Measurements from ENCODE around the gene ROBO1. TPM values are rescaled to one million over a fixed set of nuclear protein-coding genes. Genes with fewer than 3 reads are reported as not detected.

The ROBO1 gene
- total RNA-seq, 1 donor from 2014 or later: 169 TPM

- H3K4me3 Mint-ChIP-seq: no peak overlapping the region
- Histone ChIP-seq H3K27me3 (no peaks in the 10 kb centered on the region), H3K9me3 (ENCODE audit: low read depth) (no peaks in the 10 kb centered on the region), H3K36me3 (no peaks in the 10 kb centered on the region), H3K27ac (no peak overlapping the region), H3K4me2 (no peak overlapping the region), H4K20me1 (ENCODE audit: low read depth) (no peaks in the 10 kb centered on the region), H3K4me3 (no peak overlapping the region), H3F3A (ENCODE audit: low read depth) (no peaks in the 10 kb centered on the region), H2AFZ (replicated peaks) (no peak overlapping the region), H3K9ac (no peak overlapping the region), H3K4me1 (no peaks in the 10 kb centered on the region), H3K79me2 (ENCODE audit: low read depth) (no peaks in the 10 kb centered on the region)
- no peak for TF ChIP-seq EZH2 (IDR thresholded peaks at IDR 0.05)
- DNase-seq (ENCODE audit: low spot score): no peak
- no peaks in the 10 kb centered on the region for H3K9me3 Mint-ChIP-seq
- H3K27ac Mint-ChIP-seq: no peak overlapping the region
- H3K4me1 Mint-ChIP-seq: peaks cover 6% of the 10 kb centered on the region
- no peaks in the 10 kb centered on the region for H3K36me3 Mint-ChIP-seq
- H3K27me3 Mint-ChIP-seq (ENCODE audit: insufficient read depth, low read depth): no peaks in the 10 kb centered on the region
These were observed 499.4 kb downstream of the ROBO1 start for GRCh38 chr3:79268422-79268821.

DNA sequence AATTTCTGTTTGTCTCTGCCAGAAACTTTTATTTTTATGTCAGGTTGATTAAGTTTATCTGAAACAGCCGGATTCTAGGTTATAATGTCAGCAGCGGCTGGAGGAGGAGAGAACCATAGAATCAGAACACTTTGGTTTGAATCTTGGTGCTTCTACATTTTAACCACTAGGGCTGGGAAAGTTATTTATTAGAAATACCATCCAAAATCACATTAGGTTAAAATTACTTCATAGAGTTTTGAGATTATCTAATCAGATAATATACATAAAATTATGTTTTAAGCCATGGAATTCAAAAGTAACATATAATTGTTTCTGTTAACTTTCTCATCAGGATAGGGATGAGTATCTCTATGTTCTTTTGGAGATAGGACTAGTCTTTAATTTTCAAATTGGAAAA lies 502.9 kb downstream of the ROBO1 start:
- H3K9me3 ChIP-seq (ENCODE audit: low read depth): no peaks in the 10 kb centered on the region
- no peak overlapping the region for H3K4me3 ChIP-seq
- no peak overlapping the region for H3K4me2 ChIP-seq
- no peaks in the 10 kb centered on the region for H3K79me2 ChIP-seq (ENCODE audit: low read depth)
- no peak overlapping the region for H3K4me3 Mint-ChIP-seq
- no peaks in the 10 kb centered on the region for H3K9me3 Mint-ChIP-seq
- peaks cover 6% of the 10 kb centered on the region for H3K4me1 Mint-ChIP-seq
- no peaks in the 10 kb centered on the region for H4K20me1 ChIP-seq (ENCODE audit: low read depth)
- no peak overlapping the region for H2AFZ ChIP-seq (replicated peaks)
- H3K36me3 ChIP-seq: no peaks in the 10 kb centered on the region
- no peak overlapping the region for H3K27ac ChIP-seq
- no peak for DNase-seq (ENCODE audit: low spot score)
- no peak overlapping the region for H3K27ac Mint-ChIP-seq
- H3K4me1 ChIP-seq: no peaks in the 10 kb centered on the region
- TF ChIP-seq, protein P1, sequence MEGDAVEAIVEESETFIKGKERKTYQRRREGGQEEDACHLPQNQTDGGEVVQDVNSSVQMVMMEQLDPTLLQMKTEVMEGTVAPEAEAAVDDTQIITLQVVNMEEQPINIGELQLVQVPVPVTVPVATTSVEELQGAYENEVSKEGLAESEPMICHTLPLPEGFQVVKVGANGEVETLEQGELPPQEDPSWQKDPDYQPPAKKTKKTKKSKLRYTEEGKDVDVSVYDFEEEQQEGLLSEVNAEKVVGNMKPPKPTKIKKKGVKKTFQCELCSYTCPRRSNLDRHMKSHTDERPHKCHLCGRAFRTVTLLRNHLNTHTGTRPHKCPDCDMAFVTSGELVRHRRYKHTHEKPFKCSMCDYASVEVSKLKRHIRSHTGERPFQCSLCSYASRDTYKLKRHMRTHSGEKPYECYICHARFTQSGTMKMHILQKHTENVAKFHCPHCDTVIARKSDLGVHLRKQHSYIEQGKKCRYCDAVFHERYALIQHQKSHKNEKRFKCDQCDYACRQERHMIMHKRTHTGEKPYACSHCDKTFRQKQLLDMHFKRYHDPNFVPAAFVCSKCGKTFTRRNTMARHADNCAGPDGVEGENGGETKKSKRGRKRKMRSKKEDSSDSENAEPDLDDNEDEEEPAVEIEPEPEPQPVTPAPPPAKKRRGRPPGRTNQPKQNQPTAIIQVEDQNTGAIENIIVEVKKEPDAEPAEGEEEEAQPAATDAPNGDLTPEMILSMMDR (IDR thresholded peaks at IDR 0.05): peak; percentile 26
- TF ChIP-seq EZH2phosphoT487 (IDR thresholded peaks at IDR 0.05): no peak
- H3K9ac ChIP-seq: no peak overlapping the region
- H3K27me3 Mint-ChIP-seq (ENCODE audit: insufficient read depth, low read depth): no peaks in the 10 kb centered on the region
- no peaks in the 10 kb centered on the region for H3K27me3 ChIP-seq
- H3F3A ChIP-seq (ENCODE audit: low read depth): no peaks in the 10 kb centered on the region
- H3K36me3 Mint-ChIP-seq: no peaks in the 10 kb centered on the region

DNA sequence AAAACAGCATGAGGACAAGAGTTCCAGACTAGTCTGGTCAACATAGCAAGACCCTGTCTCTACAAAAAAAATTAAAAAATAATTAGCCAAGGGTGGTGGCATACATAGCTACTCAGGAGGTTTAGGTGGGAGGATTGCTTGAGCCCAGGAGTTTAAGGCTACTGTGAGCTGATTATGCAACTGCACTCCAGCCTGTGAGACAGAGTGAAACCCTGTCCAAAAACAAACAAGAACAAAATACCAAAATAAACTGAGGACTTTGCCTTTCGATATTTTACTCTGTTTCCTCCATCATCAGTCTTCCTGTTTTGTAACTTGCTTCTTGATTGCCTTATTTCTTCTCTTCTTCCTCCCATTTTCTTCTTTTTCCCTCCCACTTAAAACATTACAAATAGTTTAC lies 504.4 kb downstream of the ROBO1 start:
- no peaks in the 10 kb centered on the region for H3K36me3 ChIP-seq
- H3K36me3 Mint-ChIP-seq: no peaks in the 10 kb centered on the region
- H3K27me3 Mint-ChIP-seq (ENCODE audit: insufficient read depth, low read depth): no peaks in the 10 kb centered on the region
- no peaks in the 10 kb centered on the region for H3K79me2 ChIP-seq (ENCODE audit: low read depth)
- H3F3A ChIP-seq (ENCODE audit: low read depth): no peaks in the 10 kb centered on the region
- H3K4me3 ChIP-seq: no peak overlapping the region
- no peak overlapping the region for H2AFZ ChIP-seq (replicated peaks)
- H4K20me1 ChIP-seq (ENCODE audit: low read depth): no peaks in the 10 kb centered on the region
- TF ChIP-seq EZH2phosphoT487 (IDR thresholded peaks at IDR 0.05) (no peak), EZH2 (IDR thresholded peaks at IDR 0.05) (no peak)
- peaks cover 6% of the 10 kb centered on the region for H3K4me1 Mint-ChIP-seq
- H3K27ac ChIP-seq: no peak overlapping the region
- no peaks in the 10 kb centered on the region for H3K9me3 Mint-ChIP-seq
- H3K4me1 ChIP-seq: no peaks in the 10 kb centered on the region
- H3K27me3 ChIP-seq: no peaks in the 10 kb centered on the region
- no peaks in the 10 kb centered on the region for H3K9me3 ChIP-seq (ENCODE audit: low read depth)
- no peak overlapping the region for H3K9ac ChIP-seq
- DNase-seq (ENCODE audit: low spot score): no peak
- H3K4me2 ChIP-seq: no peak overlapping the region
- H3K4me3 Mint-ChIP-seq: no peak overlapping the region
- H3K27ac Mint-ChIP-seq: no peak overlapping the region

DNA sequence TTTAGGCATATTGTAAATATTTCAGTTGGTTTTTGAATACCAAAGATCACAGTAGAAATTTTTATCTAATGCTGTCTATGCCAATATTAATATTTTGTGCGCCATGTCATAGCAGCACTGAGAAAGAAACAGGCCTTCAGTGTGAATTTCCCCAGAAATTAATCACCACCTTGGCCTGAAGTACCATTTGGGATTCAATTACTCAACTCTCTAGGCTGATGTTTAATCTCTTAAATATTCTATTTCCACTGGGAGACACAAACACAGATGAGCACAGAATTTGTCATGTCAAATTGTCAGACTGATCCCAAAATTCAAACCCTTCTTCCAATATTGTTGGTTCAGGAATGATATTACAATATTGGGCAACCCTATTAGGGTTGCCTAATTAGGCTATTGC lies 509.3 kb downstream of the ROBO1 start:
- Histone ChIP-seq H3K79me2 (ENCODE audit: low read depth) (no peaks in the 10 kb centered on the region), H2AFZ (replicated peaks) (no peak overlapping the region), H3K4me3 (no peak overlapping the region), H3K4me1 (no peaks in the 10 kb centered on the region), H3K9me3 (ENCODE audit: low read depth) (no peaks in the 10 kb centered on the region), H3K4me2 (no peak overlapping the region), H3K27me3 (no peaks in the 10 kb centered on the region), H3K27ac (no peak overlapping the region), H3K36me3 (no peaks in the 10 kb centered on the region), H4K20me1 (ENCODE audit: low read depth) (no peaks in the 10 kb centered on the region), H3K9ac (no peak overlapping the region), H3F3A (ENCODE audit: low read depth) (no peaks in the 10 kb centered on the region)
- Mint-ChIP-seq H3K4me3 (no peak overlapping the region), H3K27me3 (ENCODE audit: insufficient read depth, low read depth) (no peaks in the 10 kb centered on the region), H3K36me3 (no peaks in the 10 kb centered on the region), H3K9me3 (no peaks in the 10 kb centered on the region), H3K27ac (no peak overlapping the region), H3K4me1 (no peaks in the 10 kb centered on the region)
- no peak for TF ChIP-seq EZH2 (IDR thresholded peaks at IDR 0.05)
- TF ChIP-seq EZH2phosphoT487 (IDR thresholded peaks at IDR 0.05): no peak
- TF ChIP-seq, protein P1 (IDR thresholded peaks at IDR 0.05): no peak
- DNase-seq (ENCODE audit: low spot score): no peak
